ENCODE results near the gene ERN2. TPM values are rescaled to one million over a fixed set of nuclear protein-coding genes. Genes with fewer than 3 reads are reported as not detected.

The ERN2 gene
- total and polyA plus RNA-seq, 2 of the 13 experiments (the other 11 are each of a cell fraction or from before 2014, with no cell fraction given): 2.2 to 3.5 TPM

- TF ChIP-seq ELK4 (CRISPR knock-in tag; IDR thresholded peaks at IDR 0.05; ENCODE audit: borderline replicate concordance): no peak
- TF ChIP-seq, protein P1, sequence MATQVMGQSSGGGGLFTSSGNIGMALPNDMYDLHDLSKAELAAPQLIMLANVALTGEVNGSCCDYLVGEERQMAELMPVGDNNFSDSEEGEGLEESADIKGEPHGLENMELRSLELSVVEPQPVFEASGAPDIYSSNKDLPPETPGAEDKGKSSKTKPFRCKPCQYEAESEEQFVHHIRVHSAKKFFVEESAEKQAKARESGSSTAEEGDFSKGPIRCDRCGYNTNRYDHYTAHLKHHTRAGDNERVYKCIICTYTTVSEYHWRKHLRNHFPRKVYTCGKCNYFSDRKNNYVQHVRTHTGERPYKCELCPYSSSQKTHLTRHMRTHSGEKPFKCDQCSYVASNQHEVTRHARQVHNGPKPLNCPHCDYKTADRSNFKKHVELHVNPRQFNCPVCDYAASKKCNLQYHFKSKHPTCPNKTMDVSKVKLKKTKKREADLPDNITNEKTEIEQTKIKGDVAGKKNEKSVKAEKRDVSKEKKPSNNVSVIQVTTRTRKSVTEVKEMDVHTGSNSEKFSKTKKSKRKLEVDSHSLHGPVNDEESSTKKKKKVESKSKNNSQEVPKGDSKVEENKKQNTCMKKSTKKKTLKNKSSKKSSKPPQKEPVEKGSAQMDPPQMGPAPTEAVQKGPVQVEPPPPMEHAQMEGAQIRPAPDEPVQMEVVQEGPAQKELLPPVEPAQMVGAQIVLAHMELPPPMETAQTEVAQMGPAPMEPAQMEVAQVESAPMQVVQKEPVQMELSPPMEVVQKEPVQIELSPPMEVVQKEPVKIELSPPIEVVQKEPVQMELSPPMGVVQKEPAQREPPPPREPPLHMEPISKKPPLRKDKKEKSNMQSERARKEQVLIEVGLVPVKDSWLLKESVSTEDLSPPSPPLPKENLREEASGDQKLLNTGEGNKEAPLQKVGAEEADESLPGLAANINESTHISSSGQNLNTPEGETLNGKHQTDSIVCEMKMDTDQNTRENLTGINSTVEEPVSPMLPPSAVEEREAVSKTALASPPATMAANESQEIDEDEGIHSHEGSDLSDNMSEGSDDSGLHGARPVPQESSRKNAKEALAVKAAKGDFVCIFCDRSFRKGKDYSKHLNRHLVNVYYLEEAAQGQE (IDR thresholded peaks at IDR 0.05; ENCODE audit: borderline replicate concordance in 1 of 2, low read depth in 1 of 2, low read length in 2 of 2): peak in 1 of 2 experiments; percentile 65; a peak in 2 of 4 replicates
- no peak overlapping the region for H2AFZ ChIP-seq (ENCODE audit: low read length)
- no peak overlapping the region for H3K4me2 ChIP-seq (ENCODE audit: low read depth, low read length)
- H3K27me3 ChIP-seq (ENCODE audit: control insufficient read depth in 1 of 2, insufficient read depth in 2 of 2, low read length in 2 of 2): no peaks in the 10 kb centered on the region
- POLR2A ChIA-PET: no interaction called here
- H3K27ac ChIP-seq (ENCODE audit: extremely low read length, insufficient read depth, low read length): no peak overlapping the region
- H3K4me1 ChIP-seq (ENCODE audit: insufficient read depth, low read length): peaks cover 19% of the 10 kb centered on the region
- ATAC-seq: no peak
- CTCF ChIA-PET (ENCODE audit: low intra/inter-chr PET ratio, low total read pairs): no interaction called here
- H4K20me1 ChIP-seq (ENCODE audit: insufficient read depth, low read length): no peaks in the 10 kb centered on the region
- FAIRE-seq: no peak
- no peak for DNase-seq (ENCODE audit: low spot score)
- 73% methylated on average over 8 of the region's 8 CpGs for WGBS (ENCODE audit: low lambda C conversion rate)
- no TSS peak for BruUV-seq (replicated peaks)
- intact Hi-C loops (cut with micrococcal nuclease; ENCODE audit: unreplicated experiment): no loop called here
- no peaks in the 10 kb centered on the region for H3K9me3 ChIP-seq (ENCODE audit: low read length)
- no peak overlapping the region for H3K4me3 ChIP-seq (replicated peaks in 1 of 3; ENCODE audit: insufficient read depth in 1 of 3, low read depth in 2 of 3, low read length in 3 of 3)
- in situ Hi-C loops (cut with HindIII; ENCODE audit: extremely low pct_ligation_motif_present, low pct_unique_long_range_greater_than_20kb): no loop called here
- H3K79me2 ChIP-seq (ENCODE audit: insufficient read depth, low read length): no peaks in the 10 kb centered on the region
- H3K9ac ChIP-seq (ENCODE audit: insufficient read depth, low read depth, low read length): no peak overlapping the region
- H3K36me3 ChIP-seq (replicated peaks in 1 of 2; ENCODE audit: control insufficient read depth in 1 of 2, insufficient read depth in 2 of 2, low read length in 2 of 2): no peaks in the 10 kb centered on the region
Measured at GRCh38 chr16:23701045-23701444, 12.0 kb downstream of the ERN2 start.

- Histone ChIP-seq H3K9me3 (ENCODE audit: low read length) (no peaks in the 10 kb centered on the region), H3K9ac (ENCODE audit: insufficient read depth, low read depth, low read length) (no peak overlapping the region), H3K27ac (ENCODE audit: extremely low read length, insufficient read depth, low read length) (no peak overlapping the region), H3K36me3 (replicated peaks in 1 of 2; ENCODE audit: control insufficient read depth in 1 of 2, insufficient read depth in 2 of 2, low read length in 2 of 2) (no peaks in the 10 kb centered on the region), H2AFZ (ENCODE audit: low read length) (no peak overlapping the region), H3K27me3 (ENCODE audit: control insufficient read depth in 1 of 2, insufficient read depth in 2 of 2, low read length in 2 of 2) (no peaks in the 10 kb centered on the region), H3K4me1 (ENCODE audit: insufficient read depth, low read length) (peaks cover 24% of the 10 kb centered on the region), H4K20me1 (ENCODE audit: insufficient read depth, low read length) (no peaks in the 10 kb centered on the region), H3K79me2 (ENCODE audit: insufficient read depth, low read length) (no peaks in the 10 kb centered on the region), H3K4me2 (ENCODE audit: low read depth, low read length) (peak overlapping the region; percentile 26; the same call in 1 of the 2 replicates), H3K4me3 (replicated peaks in 1 of 3; ENCODE audit: insufficient read depth in 1 of 3, low read depth in 2 of 3, low read length in 3 of 3) (no peak overlapping the region; a peak in 1 of 6 replicates)
- no peak for DNase-seq (ENCODE audit: low spot score)
- POLR2A ChIA-PET: no interaction called here
- intact Hi-C loops (cut with micrococcal nuclease; ENCODE audit: unreplicated experiment): no loop called here
- BruUV-seq (replicated peaks): no TSS peak
- ATAC-seq: peak; percentile 65
- FAIRE-seq: peak; percentile 8
- 28% methylated on average over 8 of the region's 8 CpGs for WGBS (ENCODE audit: low lambda C conversion rate)
- CTCF ChIA-PET (ENCODE audit: low intra/inter-chr PET ratio, low total read pairs): no interaction called here
- in situ Hi-C loops (cut with HindIII; ENCODE audit: extremely low pct_ligation_motif_present, low pct_unique_long_range_greater_than_20kb): no loop called here
- TF ChIP-seq ZNF670 (CRISPR knock-in tag; IDR thresholded peaks at IDR 0.05; ENCODE audit: borderline replicate concordance): no peak
- TF ChIP-seq ZNF687 (CRISPR knock-in tag; IDR thresholded peaks at IDR 0.05): peak; percentile 47
- TF ChIP-seq NRL (CRISPR knock-in tag; IDR thresholded peaks at IDR 0.05; ENCODE audit: borderline replicate concordance): no peak
- TF ChIP-seq ZNF292 (CRISPR knock-in tag; IDR thresholded peaks at IDR 0.05; ENCODE audit: borderline replicate concordance, low read depth): peak; percentile 33
- no peak for TF ChIP-seq FOXA1 (IDR thresholded peaks at IDR 0.05)
- no peak for TF ChIP-seq FOXA1 (CRISPR knock-in tag; IDR thresholded peaks at IDR 0.05)
- peak; percentile 16 for TF ChIP-seq XRCC5 (optimal IDR thresholded peaks at IDR 0.05; ENCODE audit: low read length)
Measured at GRCh38 chr16:23700509-23700908, 12.5 kb downstream of the ERN2 start.

Data from HepG2 (cell line).